NCI-H1930 (cell line): ENCODE measurements around the gene OR2M5.
A peak's percentile ranks its signal among the peaks of the same experiment; 100 is the strongest.

ENCODE experiments used
- DNase-seq, 2 experiments: peaks; one replicate each; lab custom pipeline; 2025; lab: John Stamatoyannopoulos, UW

The OR2M5 gene

GRCh38 chr1:248144513-248145198 is at the start of gene OR2M5:
Gene OR2M5 (plus strand): TSS chr1:248145148. CDS start chr1:248145148, 0 bp downstream.
- DNase-seq = no peak

- DNase-seq = no peak
Observed at GRCh38 chr1:248098529-248098928, 46.4 kb upstream of the OR2M5 start.

GRCh38 chr1:248102847-248103246 is 42.1 kb upstream of the OR2M5 start:
- no peak for DNase-seq

GRCh38 chr1:248111157-248111556 is 33.8 kb upstream of the OR2M5 start:
- no peak for DNase-seq

GRCh38 chr1:248114890-248115289 is 30.1 kb upstream of the OR2M5 start:
- DNase-seq = no peak

GRCh38 chr1:248127653-248128052 is 17.3 kb upstream of the OR2M5 start:
- DNase-seq = no peak

- DNase-seq = peak in 1 of 2 experiments; percentile 3
Observed at GRCh38 chr1:248136811-248137210, 8.1 kb upstream of the OR2M5 start.

GRCh38 chr1:248140846-248141245 is 4.1 kb upstream of the OR2M5 start:
- no peak for DNase-seq

GRCh38 chr1:248143311-248143710 is 1.6 kb upstream of the OR2M5 start:
- DNase-seq = no peak

GRCh38 chr1:248152056-248152827 is 7.3 kb downstream of the OR2M5 start:
- no peak for DNase-seq

GRCh38 chr1:248155927-248156326 is 11.0 kb downstream of the OR2M5 start:
- no peak for DNase-seq

- no peak for DNase-seq
Observed at GRCh38 chr1:248158758-248159157, 13.8 kb downstream of the OR2M5 start.

GRCh38 chr1:248164031-248164430 is 19.1 kb downstream of the OR2M5 start:
- no peak for DNase-seq

GRCh38 chr1:248165186-248165585 is 20.2 kb downstream of the OR2M5 start:
- peak; percentile 33 to 56 for DNase-seq

GRCh38 chr1:248174521-248174920 is 29.6 kb downstream of the OR2M5 start, which contains the start of gene OR2M2:
Gene OR2M2 (plus strand): TSS chr1:248174821. CDS start chr1:248179986, 5,165 bp downstream.
- no peak for DNase-seq

GRCh38 chr1:248183996-248184395 is 39.0 kb downstream of the OR2M5 start:
- no peak for DNase-seq

GRCh38 chr1:248187363-248187762 is 42.4 kb downstream of the OR2M5 start:
- DNase-seq = no peak

- no peak for DNase-seq
Observed at GRCh38 chr1:248189026-248189425, 44.1 kb downstream of the OR2M5 start.

- no peak for DNase-seq
Observed at GRCh38 chr1:248194117-248194516, 49.2 kb downstream of the OR2M5 start.
